GM12873 (cell line): ENCODE results near the gene BRMS1.

Source experiments
- TF ChIP-seq, protein P1 (sequence below): IDR thresholded peaks from 2 replicates; pipeline ENCODE4 v1.5.1; 2012; ENCODE audit warnings: low read depth, mild to moderate bottlenecking, moderate library complexity, low read length, control low read depth; ENCODE audit not compliant: insufficient read depth; ENCODE audit errors: missing control alignments

BRMS1 gene

DNA sequence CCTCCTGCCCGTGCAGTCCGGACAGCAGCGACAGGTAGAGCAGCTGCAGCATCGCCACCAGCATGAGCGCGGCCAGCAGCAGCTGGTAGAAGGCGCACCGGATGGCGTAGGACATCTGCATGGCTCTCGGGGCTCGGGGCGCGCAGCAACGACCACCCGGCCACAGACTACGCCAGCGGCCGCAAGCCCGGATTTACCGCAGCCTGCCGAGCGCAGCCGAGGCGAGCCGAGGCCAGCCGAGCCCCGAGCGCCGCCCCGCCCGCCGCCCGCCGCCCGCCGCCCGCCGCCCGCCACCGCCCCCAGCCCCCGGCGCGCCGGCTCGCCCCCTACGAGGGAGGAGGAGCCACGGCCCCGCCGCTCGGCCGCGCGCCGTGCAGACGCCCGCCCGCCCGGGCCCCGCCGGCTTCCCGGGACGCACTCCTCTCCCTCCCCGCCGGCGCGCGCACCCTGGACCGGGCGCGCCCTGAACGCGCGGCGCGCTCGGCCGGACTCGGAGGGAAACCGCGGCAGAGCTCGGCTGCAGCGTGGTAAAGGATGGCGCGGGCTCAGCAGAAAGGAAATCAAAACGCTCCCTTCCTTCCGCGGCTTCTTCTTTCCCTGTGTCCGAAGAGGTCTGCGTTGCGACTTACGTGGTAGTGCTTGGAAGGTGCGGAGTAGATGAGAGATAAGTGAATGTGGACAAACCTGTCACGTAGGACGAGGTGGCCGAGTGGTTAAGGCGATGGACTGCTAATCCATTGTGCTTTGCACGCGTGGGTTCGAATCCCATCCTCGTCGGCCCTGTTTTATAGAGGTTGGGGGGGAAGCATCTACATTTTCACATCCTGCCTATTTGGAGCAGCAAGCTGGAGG is 2.7 kb upstream of the BRMS1 start, which contains the start of gene B4GAT1:
B4GAT1 (minus strand) TSS at position 205 of the 852 bp plus-strand sequence; CDS start at position 121, 84 bp downstream.
- TF ChIP-seq, protein P1, sequence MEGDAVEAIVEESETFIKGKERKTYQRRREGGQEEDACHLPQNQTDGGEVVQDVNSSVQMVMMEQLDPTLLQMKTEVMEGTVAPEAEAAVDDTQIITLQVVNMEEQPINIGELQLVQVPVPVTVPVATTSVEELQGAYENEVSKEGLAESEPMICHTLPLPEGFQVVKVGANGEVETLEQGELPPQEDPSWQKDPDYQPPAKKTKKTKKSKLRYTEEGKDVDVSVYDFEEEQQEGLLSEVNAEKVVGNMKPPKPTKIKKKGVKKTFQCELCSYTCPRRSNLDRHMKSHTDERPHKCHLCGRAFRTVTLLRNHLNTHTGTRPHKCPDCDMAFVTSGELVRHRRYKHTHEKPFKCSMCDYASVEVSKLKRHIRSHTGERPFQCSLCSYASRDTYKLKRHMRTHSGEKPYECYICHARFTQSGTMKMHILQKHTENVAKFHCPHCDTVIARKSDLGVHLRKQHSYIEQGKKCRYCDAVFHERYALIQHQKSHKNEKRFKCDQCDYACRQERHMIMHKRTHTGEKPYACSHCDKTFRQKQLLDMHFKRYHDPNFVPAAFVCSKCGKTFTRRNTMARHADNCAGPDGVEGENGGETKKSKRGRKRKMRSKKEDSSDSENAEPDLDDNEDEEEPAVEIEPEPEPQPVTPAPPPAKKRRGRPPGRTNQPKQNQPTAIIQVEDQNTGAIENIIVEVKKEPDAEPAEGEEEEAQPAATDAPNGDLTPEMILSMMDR: no peak

DNA sequence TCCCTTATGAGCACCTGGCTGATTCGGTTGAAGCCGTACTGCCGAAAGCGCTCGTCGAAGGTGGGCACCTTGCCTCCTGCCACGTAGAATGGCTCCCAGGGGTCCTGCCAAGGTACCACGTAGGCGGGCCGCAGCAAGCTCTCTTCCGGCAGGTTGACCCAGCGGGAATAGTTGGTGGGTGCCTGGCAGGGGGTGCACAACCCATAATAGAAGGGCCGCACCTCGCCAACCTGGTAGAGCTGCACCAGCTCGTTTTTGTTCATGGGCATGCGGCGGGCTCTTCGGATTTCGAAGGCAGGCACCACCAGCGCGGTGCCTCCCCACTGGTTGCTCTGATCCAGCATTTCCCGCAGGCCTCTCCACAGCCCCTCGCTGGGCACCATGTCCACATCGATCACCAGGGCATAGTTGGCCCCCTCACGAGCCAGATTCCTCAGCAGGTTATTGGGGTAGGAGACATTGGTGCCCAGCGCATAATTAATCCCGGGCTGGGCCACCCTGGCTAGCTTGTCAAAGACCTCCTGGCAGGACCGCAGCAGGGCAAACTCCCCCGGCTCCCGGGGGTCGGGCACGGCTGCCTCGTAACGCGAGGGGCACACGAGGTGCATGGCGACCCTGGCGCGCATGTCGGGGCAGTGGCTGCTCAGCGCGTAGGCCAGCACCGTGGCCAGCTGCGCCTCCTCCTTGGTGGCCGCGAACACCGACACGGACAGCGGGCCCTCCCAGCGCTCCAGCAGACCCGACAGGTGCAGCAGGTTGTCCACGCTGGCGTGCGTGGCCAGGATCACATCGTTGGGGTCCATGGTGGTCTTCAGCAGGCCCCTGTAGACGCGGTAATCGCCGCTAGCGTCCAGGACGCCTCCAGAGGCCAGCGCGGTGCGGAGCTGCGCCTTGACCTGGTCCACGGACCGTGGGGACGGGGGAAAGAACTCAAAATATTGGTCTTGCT is 1.8 kb upstream of the BRMS1 start:
- TF ChIP-seq, protein P1: no peak

DNA sequence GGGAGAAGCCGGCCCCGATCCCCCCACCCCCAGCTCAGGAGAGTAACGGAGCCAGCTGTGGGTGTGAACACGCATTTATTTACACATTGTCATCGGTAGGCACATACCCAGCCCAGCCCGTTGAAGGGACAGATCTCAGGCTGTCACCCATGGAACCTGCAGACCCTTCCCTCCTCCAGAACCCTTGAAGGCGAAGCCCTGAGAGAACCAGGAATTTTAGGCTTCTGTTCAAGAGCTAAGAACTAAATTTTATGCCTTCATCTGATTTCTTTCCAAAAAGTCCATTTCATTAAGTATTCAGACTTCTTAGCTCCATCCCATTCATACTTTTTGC is 379 bp upstream of the BRMS1 start:
- TF ChIP-seq, protein P1: no peak

DNA sequence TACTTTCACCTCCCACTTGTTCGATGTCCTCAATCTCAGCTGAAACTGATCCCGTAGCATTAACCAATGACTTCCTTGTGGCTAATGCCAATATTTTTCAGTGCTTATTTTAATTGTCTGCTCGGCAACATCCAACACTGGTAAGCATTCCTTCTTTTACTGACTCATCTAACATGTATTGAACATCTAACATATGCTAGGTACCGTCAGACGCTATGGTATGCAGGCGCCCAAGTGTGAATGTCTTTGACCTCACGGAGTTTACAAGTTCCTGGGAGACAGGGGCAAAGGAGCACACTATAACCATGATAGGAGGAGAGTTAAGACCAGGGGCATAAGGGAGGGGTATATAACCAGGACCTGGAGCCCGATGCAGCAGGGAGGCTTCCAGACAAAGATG is 1.7 kb downstream of the BRMS1 start:
- TF ChIP-seq, protein P1: no peak

DNA sequence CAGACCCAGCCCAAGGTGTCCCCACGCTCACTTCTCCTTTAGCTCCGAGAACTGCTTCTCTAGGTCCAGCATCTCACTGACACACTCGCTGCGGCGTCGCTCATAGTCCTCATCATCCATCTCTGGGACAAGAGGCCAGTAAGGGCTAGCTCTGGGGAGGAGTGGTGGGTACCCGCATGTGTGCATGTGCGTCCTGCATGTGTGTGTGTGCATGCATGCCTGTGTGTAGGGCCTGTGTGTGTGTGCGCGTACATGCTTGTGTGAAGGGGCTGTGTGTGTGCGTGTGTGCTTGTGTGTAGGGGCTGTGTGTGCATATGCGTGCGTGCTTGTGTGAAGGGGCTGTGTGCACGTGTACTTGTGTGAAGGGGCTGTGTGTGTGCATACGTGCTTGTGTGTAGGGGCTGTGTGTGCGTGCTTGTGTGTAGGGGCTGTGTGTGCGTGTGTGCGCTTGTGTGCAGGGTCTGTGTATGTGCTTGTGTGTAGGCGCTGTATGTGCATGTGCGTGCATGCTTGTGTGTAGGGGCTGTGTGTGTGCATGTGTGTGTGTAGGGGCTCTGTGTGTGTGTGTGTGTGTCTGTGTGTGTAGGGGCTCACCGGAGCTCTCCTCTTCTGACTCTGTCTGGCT is 3.3 kb downstream of the BRMS1 start:
- TF ChIP-seq, protein P1: no peak

DNA sequence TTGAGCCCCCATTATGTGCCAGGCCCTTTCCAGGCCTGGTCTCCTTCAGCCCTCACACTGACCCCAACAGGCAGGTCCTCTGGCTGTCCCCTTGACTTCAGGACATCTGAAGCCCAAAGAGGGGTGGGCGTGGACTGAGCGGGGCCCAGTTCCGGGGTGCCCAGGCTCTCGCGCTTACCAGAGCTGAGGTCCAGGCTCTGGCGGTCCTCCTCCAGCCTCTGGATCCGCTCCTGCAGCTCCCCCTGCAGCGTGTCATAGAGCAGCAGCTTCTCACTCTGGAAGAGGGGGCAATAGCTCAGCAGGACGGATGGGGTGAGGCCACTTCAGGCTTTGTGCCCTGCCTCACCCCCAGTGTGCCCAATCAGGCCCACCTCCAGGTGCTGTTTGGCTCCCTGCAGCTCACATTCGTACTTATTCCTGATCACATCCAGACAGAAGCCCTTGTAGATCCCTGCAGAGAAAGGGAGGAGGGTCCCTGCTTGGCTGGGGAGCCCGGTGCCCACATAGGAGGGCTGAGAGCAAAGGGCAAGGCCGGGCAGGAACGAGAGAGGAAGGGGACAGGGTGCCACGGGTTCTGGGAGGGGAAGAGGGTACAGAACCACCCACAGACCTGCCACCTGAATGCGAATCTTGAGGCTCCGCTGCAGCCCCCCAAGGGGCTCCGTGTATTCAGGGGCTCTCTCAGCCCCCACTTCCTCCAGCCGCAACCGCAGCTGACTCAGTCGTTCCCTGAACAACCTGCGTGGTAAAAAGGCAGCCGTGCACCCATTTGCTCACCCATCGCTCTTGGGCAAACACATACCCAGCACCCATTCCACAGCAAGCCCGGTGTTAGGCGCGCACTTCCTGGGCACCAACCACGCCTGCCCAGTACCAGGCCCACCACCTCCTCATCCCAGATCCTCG is 4.1 kb downstream of the BRMS1 start:
- TF ChIP-seq, protein P1: no peak
